ENCODE results near the gene HLA-DPB1.

Gene HLA-DPB1

GRCh38 chr6:33105386-33105785 lies 29.6 kb downstream of the HLA-DPB1 start:
- no peak for DNase-seq

DNA sequence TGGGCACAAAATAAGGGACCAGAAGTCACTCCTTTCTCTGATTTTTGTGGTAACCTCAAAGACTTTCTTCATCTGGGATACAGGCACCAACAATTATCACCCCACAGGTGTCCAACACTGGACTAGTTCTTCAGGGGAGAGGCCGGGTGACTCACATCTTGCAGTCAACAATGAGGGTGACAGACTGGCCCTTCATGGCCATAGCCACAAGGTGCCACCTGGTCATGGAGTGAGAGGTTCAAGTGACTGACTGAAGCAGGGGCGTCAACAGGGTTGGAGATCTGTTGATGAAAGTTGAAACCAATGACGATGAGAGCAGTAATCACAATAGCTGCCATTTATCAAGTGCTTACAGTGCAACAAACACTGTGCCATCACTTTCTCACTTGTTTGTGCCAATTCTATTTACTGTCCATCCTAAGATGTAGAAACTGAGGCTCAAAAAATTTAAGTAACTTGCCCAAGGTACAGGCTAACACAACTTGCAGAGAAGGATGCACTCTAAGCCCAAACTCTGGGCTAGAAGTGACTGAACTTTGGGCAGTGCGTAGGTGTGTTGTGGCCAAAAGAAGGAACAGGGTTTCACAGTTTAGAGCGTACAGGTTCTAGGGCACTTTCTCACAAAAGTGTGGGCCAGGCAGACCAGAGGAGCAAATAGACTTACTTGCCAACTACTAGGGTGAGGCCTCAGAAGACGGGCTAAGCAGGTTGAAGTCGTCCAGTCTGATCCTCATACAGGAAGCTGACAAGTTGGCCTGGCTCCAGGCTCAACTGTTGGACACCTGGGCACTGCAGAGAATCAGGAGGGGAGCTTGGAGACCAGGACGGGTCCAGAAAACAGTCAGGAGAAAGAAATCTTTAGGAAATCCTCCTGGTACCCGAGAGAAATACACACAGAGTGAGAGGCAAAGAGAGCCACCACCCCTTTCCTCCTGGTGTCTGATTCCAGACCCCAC lies 30.4 kb downstream of the HLA-DPB1 start:
- DNase-seq = no peak

- DNase-seq = no peak
Measured at GRCh38 chr6:33107641-33108040, 31.9 kb downstream of the HLA-DPB1 start.

DNA sequence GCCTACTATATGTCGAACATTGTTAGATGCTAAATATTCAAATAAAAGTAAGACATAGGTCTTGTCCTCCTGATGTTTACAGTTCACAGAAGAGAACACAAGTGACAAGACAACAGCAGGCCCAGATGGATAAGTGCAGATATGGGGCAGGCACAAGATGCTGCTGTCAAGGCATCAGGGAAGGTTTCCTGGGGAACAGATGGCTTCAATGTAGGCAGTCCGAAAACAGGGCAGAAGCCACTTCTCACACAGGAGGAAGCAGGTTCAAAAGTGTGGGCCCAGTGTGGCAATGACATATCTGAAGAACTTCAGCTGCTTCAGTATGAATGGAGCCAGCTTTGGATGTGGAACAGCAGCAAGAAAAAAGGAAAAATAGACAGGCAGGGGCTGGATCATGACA lies 32.5 kb downstream of the HLA-DPB1 start:
- DNase-seq = no peak

DNA sequence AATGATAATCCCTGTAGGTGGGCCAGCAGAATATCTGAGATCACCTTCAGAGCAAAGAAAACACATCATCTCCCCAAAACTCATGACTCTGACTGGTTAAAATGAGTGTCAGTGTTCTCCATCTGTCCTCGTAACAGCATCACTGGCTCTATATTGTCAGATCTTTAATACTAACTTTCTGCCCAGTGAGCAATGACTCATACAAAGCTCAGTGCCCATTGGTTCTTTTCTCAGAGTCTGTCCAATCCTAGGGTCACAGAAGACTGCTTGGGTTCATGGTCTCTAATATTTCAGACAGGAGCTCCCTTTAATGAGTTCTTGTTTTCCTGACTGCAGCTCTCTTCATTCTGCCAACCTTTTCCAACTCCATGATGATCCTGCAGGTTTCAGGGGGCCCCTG lies 36.4 kb downstream of the HLA-DPB1 start:
- DNase-seq = no peak

DNA sequence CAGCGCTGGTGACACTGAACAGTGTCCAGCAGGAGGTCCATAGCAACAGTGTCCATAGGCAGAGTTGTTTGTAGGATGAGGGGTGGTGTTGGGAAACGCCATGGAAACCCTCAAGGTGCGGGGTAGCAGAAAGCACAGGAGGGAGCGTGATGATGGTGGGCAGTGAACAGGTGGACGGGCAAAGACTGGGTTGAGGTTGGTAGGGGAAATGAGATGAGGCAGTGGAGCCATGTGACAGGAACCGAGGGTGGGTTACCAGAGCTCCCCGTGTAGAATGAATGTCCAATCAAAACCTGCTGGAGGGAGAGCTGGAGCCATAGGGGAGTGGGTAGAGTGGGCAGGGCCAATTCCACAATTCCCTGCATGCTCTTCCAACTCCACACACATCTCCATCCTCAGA lies 38.0 kb downstream of the HLA-DPB1 start:
- no peak for DNase-seq

- no peak for DNase-seq
Measured at GRCh38 chr6:33114406-33114805, 38.6 kb downstream of the HLA-DPB1 start.

DNA sequence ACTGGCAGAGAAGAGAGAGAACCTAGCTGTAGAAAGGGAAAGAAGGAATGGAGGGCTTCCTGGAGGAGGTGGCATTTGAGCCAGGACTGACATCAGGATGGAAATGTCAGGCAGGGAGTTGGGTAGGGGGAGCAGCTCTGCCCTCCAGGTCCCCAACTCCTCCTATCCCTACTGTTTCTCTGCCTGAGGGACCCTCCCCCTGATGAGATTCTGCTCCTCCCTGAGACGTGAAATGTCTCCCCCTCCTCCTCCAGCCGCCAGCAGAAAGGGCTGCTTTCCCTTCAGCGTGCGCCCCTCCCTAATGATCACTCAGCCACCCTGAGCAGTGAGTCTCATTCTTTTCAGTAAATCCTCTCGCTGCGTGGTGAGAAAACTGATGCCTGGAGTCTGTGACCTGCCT lies 40.6 kb downstream of the HLA-DPB1 start:
- no peak for DNase-seq

GRCh38 chr6:33116841-33117711 lies 41.3 kb downstream of the HLA-DPB1 start:
- DNase-seq = no peak

- DNase-seq = no peak
Measured at GRCh38 chr6:33117811-33118277, 42.1 kb downstream of the HLA-DPB1 start.

GRCh38 chr6:33118525-33119123 lies 42.8 kb downstream of the HLA-DPB1 start:
- DNase-seq = peak; percentile 3

- no peak for DNase-seq
Measured at GRCh38 chr6:33120001-33120400, 44.2 kb downstream of the HLA-DPB1 start.

DNA sequence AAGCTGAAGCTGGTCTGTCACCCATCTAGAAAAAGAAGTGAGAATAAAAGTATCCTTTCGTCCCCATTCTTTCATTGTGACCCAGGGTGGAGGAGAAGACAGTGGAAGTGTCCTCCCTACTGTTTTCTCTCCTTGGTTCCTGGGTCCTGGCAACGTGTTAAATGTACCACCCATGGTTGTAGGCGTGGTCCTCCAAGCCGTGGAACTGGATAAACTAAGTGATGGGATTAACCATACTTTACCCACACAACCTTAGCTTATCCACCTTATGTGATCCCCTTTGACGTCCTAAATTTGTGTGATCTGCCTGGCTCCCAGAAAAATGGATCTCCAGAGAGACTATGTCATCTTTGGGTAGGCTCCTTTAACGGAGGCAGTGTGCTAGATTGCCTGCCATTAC lies 47.4 kb downstream of the HLA-DPB1 start:
- no peak for DNase-seq

DNA sequence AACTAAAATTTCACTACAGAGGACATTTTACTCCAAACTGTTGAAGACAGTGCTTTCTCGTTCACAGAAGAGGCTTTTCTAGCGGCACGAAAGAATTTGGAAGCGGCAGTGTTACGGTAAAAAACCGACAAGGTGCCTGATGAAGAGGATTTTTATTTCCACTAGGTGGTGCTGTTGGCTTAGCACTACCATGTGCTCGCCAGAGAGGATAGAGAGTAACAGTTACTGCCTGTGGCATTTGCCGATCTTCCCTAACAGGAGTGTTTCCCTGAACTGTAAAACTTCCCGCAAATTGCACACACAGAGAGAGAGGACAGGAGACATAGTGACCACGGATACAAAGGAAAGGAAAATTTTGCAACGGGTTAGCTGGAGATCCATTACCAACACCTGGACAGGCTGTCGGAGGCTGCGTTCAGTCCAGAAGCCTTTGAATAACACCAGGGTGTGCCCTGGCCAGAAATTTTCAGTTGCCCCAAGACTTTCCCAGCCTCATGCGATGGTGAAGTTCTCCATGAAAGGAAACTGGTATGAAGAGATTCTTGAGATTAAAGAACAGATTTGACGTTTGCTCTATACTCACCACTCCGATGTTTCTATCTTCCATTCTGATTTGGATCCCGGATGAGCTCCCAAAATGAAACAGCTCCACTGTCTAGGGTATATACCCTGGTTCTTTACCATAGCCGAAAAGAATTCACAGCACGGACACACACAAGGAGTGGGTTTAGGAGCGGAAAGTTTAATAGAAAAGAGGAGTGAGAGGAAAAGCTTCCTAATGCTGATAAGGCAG lies 48.1 kb downstream of the HLA-DPB1 start:
- DNase-seq = no peak

DNA sequence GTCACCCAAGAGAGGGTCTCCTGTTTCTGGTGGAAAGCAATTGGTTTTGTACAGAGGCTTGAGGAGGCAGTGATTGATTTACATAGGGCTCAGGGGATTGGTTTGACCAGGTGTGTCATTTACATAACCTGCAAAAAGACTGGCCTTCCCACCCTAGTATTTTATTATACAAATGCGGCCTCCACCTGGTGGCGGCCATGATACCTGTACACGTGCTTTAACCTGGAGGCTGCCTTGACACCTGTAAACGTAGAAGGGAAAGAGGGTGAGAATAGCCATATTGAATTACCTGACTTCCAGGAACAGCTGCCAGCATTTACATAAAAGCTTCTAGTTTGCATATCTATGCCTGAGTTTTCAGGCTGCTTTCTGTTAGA lies 48.7 kb downstream of the HLA-DPB1 start:
- DNase-seq = no peak

DNA sequence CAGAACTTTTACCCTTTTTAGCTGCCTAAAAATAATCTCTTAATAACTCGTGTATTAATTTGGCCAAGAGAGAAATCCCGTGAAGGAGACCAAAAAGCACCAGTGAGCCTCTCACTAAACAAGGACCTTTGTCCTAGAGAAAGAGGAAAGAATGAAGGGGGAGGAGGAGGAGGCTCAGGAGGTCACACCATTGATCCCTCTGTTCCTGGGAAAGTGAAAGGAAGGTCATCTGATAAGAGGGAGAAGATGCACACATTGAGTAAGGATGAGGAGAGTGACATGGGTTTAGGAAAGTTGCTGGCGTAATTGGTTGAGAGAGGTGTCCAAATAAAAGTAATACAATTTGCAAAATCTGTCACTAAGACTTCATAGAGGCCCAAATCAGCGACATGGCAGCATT lies 49.2 kb downstream of the HLA-DPB1 start:
- no peak for DNase-seq

DNA sequence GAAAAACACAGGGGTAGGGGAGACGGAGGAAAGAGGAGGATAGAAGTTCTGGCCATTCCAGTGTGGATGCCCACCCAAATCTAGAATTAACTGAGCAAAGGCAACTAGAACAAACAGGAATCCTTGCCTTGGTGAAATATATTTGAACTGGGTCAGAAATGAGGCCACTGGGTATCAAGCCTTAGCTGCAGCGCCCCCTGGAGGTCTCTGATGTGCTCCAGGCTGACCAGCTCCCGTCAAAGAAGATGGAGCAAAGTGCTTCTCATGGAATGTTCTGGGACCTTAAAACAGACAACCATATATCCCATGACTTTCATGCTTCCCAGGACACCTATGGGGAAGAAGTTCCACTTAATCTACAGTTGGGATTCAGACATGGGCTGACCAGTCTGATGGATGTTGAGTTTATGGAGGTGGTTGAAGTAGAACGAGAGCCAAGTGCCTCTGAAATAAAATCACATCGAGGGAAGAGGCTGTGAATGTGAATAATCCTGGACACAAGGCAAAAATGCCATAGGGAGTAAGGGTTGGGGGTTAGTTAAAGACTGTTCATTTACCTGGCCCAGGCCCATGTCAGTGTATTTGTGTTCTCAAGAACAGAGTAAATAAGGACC lies 50.4 kb downstream of the HLA-DPB1 start:
- DNase-seq = no peak

DNA sequence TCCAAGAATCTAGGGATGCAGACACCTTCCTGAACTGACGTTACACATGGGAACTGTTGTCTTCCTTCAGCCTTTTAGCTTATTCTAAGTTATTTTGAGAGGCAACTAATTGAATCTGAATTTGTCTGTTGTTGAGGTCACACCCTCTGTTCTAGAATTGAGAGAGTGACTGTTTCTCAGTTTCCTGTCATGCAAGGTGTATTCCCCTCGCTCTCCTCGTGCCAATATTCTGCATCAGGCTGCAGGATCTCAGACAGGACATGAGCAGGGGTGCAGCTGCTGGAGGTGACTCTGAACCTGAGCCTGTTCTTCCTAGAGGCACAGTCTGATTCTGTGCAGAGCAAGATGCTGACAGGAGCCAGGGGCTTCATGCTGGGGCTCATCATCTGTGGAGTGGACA lies 52.5 kb downstream of the HLA-DPB1 start:
- no peak for DNase-seq

GRCh38 chr6:33132081-33132524 lies 56.3 kb downstream of the HLA-DPB1 start:
- no peak for DNase-seq

DNA sequence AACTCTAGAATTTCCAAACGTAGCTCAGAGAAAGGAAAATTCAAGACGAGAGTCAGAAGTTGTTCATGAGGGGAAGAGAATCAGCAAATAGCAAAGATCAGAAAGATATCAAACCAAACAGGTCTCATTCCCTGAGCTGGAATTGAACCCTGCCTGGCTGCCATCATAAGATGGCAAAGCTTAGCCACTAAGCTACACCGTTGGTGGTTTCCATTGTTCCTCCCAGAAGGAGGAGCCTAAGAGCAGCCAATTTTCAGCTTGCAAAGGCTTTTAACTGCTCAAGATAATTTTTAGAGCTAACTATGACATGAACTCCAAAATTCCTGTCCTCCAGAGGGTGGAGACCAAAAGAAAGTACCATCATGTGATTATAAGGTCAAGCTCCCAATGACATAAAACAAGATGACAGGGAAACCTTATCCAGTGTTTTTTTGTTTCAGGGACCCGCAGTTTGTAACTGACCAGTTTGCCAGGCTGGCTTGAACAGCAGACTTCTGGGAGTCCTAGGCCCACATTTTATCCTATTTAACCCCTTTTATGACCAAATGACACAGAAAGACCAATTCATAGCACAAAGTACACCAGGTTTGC lies 60.6 kb downstream of the HLA-DPB1 start:
- no peak for DNase-seq
